Hepatocyte (in vitro differentiated cells): Measurements from ENCODE around the gene MINDY4B.
"Not testable (repeated sequence)": the region's sequence is repeated elsewhere in the genome, so short reads cannot be mapped to it uniquely, and the experiment has no call there.

Experiments
- CTCF ChIP-seq: fragments of 200-600 bp; sonication (generic); IDR thresholded peaks from 2 replicates; pipeline ENCODE4 v1.5.1; 2016; ENCODE audit warnings: antibody characterized with exemption, mild to moderate bottlenecking; ENCODE audit not compliant: poor library complexity
- EZH2 ChIP-seq: fragments of 200-600 bp; sonication (generic); IDR thresholded peaks from 2 replicates; pipeline ENCODE4 v1.6.1; 2016; ENCODE audit warnings: antibody characterized with exemption, mild to moderate bottlenecking, borderline replicate concordance
- EZH2phosphoT487 ChIP-seq: fragments of 200-600 bp; sonication (generic); IDR thresholded peaks from one replicate; pipeline ENCODE4 v1.6.1; 2018; ENCODE audit warnings: antibody characterized with exemption, mild to moderate bottlenecking, low read depth, moderate library complexity; ENCODE audit not compliant: unreplicated experiment, severe bottlenecking

- TF ChIP-seq EZH2phosphoT487, CTCF, EZH2: not testable (repeated sequence)
Measured at GRCh38 chr3:150863921-150864320, 41.3 kb downstream of the MINDY4B start.
